ENCODE data around the gene APOBR. TPM values are rescaled to one million over a fixed set of nuclear protein-coding genes. Genes with fewer than 3 reads are reported as not detected.

Gene APOBR
- total and polyA plus RNA-seq, 2 of the 13 experiments (the other 11 are each of a cell fraction or from before 2014, with no cell fraction given): 0.03 TPM; not detected in 1

GRCh38 chr16:28491970-28492474 is 2.4 kb upstream of the APOBR start, which contains the start of gene CLN3 (continued):
- TF ChIP-seq ZNF550 (CRISPR knock-in tag; IDR thresholded peaks at IDR 0.05; ENCODE audit: borderline replicate concordance) (no peak), MTERF4 (CRISPR knock-in tag; IDR thresholded peaks at IDR 0.05) (no peak), PRDM4 (CRISPR knock-in tag; IDR thresholded peaks at IDR 0.05; ENCODE audit: borderline replicate concordance) (no peak), NONO (IDR thresholded peaks at IDR 0.05) (no peak), NONO (CRISPR knock-in tag; conservative IDR thresholded peaks at IDR 0.05) (peak; percentile 83), E2F5 (CRISPR knock-in tag; conservative IDR thresholded peaks at IDR 0.05) (no peak), GABPB1 (CRISPR knock-in tag; IDR thresholded peaks at IDR 0.05) (peak; percentile 91), ATF7-NPFF (CRISPR knock-in tag; IDR thresholded peaks at IDR 0.05; ENCODE audit: low read depth) (peak; percentile 78; the same call in 1 of the 2 replicates), SIN3B (IDR thresholded peaks at IDR 0.05; ENCODE audit: low read length) (peak; percentile 79; the same call in 1 of the 2 replicates), RFXANK (CRISPR knock-in tag; IDR thresholded peaks at IDR 0.05) (no peak), RAD21 (CRISPR knock-in tag; IDR thresholded peaks at IDR 0.05) (no peak), MAFF (IDR thresholded peaks at IDR 0.05; ENCODE audit: low read depth, low read length) (no peak), MED8 (CRISPR knock-in tag; IDR thresholded peaks at IDR 0.05; ENCODE audit: insufficient replicate concordance) (peak; percentile 18), ETV5 (CRISPR knock-in tag; IDR thresholded peaks at IDR 0.05; ENCODE audit: borderline replicate concordance) (peak; percentile 57), POLR2A (IDR thresholded peaks at IDR 0.05; ENCODE audit: insufficient read depth in 1 of 2, low read depth in 2 of 2, low read length in 2 of 2) (peak; percentile 54 to 66; a peak in 3 of 4 replicates), RARA (CRISPR knock-in tag; IDR thresholded peaks at IDR 0.05) (no peak), ARID3A (IDR thresholded peaks at IDR 0.05; ENCODE audit: low read depth, low read length) (no peak), PLRG1 (conservative IDR thresholded peaks at IDR 0.05) (no peak), ZBTB14 (CRISPR knock-in tag; IDR thresholded peaks at IDR 0.05) (no peak), DZIP1 (CRISPR knock-in tag; IDR thresholded peaks at IDR 0.05) (0 out of 2 replicates have a peak, but pooled peaks have one; percentile 52), ZBTB1 (CRISPR knock-in tag; IDR thresholded peaks at IDR 0.05; ENCODE audit: borderline replicate concordance) (peak; percentile 10; the same call in 1 of the 2 replicates), ZNF430 (CRISPR knock-in tag; IDR thresholded peaks at IDR 0.05) (peak; percentile 62; the same call in 1 of the 2 replicates)

All from HepG2 (cell line).